Activated naive CD4-positive, alpha-beta T cell (primary cell): Measurements from ENCODE around the gene METTL2B.
"Not testable (repeated sequence)": the region's sequence is repeated elsewhere in the genome, so short reads cannot be mapped to it uniquely, and the experiment has no call there.

ENCODE experiments used
- DNase-seq, 4 experiments: peaks; one replicate each; lab custom pipeline; 2025; lab: John Stamatoyannopoulos, UW

The METTL2B gene

DNA sequence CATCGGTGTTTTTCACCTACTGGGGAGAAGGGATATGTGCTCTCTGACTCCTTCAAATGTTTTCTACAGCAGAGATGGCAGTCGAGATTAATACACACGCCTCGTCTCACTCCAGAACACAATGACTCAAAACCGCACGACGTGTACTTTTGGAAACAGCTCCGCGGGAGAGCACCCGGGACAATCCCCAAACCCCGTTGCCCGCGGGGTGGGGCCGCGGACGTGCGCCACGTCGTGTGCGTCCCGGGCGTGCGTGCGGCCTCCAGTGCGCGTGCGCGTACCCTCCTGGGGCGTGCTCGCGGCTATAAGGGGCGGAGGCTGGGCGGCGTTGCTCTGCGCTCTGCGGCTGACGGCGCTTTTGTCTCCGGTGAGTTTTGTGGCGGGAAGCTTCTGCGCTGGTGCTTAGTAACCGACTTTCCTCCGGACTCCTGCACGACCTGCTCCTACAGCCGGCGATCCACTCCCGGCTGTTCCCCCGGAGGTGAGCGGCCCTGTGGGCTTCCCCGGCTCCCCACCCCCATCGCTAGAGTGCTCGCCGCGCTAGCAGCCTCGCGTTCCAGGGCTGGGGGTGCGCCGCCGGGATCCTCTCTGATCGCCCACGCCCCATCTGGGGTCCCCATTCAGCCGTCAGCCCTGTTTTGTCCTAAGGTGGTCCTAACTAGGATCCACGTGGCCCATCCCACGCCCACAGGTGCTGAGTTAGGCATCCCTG lies 20.8 kb upstream of the METTL2B start, which contains the start of gene HILPDA:
HILPDA (plus strand) TSS at position 336 of the 712 bp plus-strand sequence. CDS start 1,391 bp downstream, outside the sequence.
- peak; percentile 73 to 90 (median 82) for DNase-seq

DNA sequence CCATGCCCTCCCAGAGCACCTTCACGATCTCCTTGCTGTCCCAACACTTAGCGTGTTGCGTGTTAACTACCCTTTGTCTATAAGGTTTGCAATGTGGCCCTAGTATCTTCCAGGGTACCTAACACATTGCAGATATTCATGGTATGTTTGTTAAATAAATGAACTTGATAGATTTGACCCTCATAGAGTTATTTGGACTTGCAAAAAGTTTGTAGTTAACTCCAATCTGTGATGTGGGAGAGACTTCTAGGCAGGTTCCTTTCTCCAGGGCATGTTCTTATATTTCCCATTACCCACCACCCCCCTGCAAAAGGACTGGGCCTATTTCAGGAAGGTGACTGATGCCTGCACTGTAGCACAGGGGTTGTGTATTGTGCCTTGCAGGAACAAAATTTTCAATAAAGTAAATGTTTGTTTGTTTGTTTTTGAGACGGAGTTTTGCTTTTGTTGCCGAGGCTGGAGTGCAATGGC lies 20.3 kb upstream of the METTL2B start:
- DNase-seq: no peak

DNA sequence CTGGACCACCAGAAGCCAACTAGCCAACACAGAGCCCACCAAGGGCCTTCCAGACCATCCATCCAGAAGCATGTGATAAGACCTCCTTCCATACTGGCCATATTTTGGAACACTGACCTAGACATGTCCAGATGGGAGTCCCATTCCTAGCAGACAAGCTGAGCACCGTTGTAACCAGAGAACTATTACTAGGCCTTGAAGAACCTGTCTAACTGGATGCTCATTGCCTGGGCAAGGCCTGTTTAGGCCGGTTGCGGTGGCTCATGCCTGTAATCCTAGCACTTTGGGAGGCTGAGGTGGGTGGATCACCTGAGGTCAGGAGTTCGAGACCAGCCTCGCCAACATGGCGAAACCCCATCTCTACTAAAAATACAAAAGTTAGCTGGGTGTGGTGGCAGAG lies 19.2 kb upstream of the METTL2B start:
- DNase-seq: not testable (repeated sequence)

DNA sequence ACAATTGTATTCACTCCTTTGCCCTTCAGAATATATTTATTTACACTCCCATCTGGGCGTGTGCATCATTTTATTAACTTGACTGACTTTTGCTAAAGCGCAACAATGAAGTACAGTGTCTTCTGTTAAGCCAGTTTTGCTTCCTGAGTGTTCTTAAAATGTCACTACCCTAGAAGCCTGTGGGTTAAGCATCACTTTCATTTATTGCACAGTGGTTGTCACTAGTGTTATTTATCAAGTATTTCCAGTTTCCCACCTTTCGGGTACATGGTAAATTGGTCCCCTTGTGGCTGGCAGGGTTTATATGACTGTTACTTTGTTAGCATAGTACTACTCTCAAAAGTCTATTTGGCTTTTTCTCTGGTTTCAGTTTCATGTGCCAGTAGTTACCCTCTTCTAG lies 17.6 kb upstream of the METTL2B start:
- no peak for DNase-seq

DNA sequence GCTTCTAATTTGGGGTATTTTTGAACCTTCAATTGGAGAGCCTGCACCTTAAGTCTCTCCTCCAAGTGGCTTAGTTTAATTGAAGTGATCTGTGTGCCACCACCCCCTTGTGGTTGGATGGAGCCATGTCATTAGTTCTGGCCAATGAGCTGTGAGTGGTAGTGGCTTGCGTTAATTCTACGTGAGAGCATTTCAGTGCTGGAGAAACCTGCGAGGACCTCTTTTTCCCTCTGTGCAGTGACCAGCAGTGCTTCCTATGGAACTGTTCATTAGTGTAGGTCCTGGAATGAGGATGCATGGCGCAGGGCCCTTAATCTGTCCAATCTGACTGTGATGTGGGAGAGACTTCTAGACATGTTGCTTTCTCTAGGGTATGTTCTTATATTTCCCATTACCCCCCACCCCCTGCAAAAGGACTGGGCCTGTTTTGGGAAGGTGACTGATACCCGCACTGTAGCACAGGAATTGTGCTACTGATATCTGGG lies 17.1 kb upstream of the METTL2B start:
- peak; percentile 5 to 42 (median 15) for DNase-seq

DNA sequence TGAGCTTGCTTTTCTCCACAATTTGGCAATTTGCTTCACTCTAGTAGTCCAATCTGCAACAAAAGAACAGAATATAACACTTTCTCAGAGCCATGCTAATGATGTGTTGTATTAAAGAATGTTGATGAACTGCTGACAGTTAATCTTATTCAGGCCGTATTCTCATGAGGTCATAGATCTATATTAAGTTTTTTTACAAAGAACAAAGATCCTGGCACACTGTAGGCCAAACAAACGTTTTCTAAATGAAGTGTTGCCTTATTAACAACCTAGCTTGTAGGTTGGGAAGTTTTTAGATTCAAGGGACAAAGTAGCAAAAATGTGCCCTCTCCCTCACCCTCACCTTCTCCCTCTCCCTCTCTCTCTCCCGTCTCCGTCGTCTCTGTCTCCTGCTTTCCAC lies 14.1 kb upstream of the METTL2B start:
- DNase-seq: no peak

DNA sequence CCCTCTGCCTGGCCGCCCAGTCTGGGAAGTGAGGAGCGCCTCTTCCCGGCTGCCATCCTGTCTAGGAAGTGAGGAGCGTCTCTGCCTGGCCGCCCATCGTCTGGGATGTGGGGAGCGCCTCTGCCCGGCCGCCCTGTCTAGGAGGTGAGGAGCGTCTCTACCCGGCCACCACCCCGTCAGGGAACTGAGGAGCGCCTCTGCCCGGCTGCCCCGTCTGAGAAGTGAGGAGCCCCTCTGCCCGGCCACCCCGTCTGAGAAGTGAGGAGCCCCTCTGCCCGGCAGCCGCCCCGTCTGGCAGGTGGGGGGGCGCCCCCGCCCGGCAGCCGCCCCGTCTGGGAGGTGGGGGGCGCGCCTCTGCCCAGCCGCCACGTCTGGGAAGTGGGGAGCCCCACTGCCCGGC lies 13.2 kb upstream of the METTL2B start:
- DNase-seq: not testable (repeated sequence)

DNA sequence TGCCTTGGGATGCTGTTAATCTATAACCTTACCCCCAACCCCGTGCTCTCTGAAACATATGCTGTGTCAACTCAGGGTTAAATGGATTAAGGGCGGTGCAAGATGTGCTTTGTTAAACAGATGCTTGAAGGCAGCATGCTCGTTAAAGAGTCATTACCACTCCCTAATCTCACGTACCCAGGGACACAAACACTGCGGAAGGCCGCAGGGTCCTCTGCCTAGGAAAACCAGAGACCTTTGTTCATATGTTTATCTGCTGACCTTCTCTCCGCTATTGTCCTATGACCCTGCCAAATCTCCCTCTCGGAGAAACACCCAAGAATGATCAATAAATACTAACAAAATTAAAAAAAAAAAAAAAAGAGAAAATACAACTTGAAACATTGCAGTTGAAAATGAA lies 12.6 kb upstream of the METTL2B start:
- not testable (repeated sequence) for DNase-seq

DNA sequence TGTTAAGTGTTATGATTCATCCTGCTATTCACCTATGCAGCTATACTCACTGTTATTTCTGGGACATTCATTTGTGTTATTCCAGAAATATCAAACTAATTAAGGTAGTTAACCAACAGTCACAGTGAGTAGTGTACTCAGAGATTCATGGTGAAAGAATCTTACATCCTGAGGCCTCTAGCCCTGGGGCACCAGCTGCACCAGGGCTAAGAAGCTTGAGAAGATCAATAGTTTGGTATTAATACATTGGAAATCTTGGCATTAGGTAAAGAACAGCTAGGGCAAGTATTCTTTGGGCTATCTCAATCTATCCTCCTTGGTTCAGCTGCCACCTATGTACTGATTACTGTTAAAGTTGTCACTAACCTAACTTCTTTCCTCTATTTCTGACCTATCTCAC lies 9.7 kb upstream of the METTL2B start:
- DNase-seq: not testable (repeated sequence)

DNA sequence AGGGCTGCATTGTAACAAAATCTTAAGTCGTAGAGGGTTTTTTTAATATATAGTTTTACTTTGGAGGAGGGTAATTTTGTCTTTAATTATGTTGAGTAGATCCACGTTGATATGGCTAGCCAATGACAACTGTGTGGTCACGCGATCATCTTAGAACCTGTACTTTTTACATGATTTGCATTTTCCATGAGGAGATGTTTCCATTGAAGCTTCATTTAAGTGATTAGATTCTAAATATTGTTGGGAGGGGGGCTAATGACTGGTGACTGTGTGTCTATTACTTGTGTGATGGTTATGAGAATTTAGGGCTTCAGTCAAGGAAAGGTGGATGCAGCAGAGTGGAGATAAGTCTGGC lies 765 bp downstream of the METTL2B start:
- DNase-seq: not testable (repeated sequence)

DNA sequence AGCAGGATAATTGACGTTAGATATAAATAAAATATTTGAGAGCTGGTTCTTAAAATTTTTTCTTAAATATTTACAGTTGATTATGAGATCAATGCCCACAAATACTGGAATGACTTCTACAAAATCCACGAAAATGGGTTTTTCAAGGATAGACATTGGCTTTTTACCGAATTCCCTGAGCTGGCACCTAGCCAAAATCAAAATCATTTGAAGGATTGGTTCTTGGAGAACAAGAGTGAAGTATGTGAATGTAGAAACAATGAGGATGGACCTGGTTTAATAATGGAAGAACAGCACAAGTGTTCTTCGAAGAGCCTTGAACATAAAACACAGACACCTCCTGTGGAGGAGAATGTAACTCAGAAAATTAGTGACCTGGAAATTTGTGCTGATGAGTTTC lies 2.5 kb downstream of the METTL2B start:
- not testable (repeated sequence) for DNase-seq

DNA sequence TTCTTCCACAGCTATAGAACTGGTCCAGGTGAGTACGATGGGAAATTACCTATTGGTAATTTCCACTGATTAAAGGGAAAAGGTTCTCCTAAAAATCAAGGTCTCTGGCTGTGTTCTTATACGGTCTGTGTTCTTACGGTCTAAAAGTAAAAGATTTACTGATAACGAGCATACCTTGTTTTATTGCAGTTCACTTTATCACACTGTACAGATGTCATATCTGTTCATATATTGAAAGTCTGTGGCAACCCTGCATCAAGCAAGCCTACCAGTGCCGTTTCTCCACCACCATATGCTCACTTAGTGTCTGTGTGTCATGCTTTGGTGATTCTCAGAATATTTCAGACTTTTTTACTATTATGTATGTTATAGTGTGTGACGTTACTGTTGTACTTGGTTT lies 11.6 kb downstream of the METTL2B start:
- not testable (repeated sequence) for DNase-seq

DNA sequence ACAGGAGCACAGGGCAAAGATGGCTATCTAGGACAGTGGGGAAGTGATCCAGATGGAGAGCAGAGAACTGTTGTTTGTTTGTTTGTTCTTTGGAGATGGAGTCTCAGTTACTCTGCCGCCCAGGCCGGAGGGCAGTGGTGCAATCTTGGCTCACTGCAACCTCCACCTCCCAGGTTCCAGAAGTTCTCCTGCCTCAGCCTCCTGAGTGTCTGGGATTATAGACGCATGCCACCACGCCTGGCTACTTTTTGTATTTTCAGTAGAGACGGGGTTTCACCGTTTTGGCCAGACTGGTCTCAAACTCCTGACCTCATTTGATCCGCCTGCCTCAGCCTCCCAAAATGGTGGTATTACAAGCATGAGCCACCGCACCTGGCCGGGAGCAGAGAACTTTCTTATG lies 20.9 kb downstream of the METTL2B start:
- no peak for DNase-seq

DNA sequence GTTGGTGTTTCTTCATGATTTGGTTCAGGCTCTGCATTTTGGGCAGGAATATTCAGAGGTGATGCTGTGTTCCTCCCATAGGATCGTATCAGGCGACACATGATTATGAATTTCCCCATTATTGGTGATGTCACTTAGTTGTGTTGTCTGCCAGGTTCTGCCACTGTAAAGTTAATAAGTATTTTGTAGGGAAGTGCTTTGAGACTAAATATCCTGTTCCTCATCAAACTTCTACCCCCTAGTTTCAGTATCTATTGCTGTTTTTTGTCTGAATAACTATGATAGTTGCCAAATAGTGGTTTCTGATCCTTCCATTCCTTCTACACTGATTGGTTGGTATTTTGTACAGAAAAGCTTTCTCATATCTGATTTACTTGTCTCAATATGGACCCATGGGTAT lies 28.9 kb downstream of the METTL2B start:
- not testable (repeated sequence) for DNase-seq

DNA sequence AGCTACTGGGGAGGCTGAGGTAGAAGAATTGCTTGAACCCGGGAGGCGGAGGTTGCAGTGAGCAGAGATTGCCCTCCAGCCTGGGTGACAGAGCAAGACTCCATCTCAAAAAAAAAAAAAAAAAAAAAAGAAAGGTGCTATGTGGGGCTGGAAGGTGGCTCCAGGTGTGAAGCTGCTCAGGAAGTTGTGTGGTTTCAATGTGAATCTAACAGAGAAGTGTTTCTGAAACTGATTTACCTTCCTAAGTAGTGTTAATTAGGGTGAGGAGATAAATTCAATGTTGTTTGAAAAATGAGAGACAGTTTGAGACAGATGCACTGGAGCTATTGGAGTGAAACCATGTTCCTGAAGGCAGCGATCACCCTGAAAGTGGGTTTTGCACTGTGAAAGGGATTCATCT lies 30.3 kb downstream of the METTL2B start:
- not testable (repeated sequence) for DNase-seq

DNA sequence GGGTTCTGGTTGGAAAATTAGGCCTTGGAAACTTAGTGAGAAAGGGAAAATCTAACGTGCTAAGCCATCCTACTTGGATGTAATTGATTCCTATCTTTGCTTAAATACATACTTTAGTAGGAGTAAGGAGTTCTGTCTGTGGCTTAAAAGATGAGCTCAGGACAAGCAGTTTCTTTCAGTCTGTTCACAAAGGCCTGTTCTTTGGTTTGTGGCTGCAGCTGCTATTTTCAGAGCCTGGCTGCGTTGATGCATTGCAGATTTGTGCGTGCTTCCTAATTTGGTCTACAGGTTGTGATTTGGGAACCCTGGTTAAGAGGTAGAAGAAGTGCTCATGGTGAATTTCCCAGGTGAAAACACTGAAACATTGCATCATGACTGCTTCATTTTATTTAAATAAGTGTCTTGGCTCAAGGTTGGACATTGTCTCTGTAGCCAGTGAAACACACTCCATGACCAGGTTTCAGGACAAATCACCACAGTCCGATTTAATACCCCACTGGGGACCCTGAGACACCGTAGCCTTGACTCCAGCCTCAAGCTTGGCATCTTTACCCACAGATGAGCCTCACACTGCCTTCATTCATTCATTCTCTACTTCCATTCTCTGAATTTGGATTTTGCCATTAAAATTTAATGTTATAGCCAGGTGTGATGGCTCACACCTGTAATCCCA lies 30.9 kb downstream of the METTL2B start:
- DNase-seq: not testable (repeated sequence)

DNA sequence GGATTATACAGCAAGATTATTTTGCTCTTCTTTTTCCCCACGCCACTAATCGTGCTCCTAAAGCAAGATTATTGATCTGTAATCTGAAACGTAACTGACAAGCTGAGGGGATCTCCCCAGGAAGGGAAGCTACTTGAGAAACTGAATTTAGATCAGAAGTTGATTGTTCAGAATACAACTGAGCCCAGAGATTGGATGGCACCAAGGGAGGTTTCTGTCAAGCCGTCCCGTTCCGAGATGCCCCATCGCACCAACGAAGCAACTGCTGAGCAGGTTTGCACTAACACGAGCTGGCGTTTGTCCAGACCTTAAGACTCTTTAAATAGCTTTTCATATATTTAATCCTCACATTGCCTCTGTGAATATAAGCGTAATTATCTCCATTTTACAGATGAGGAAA lies 35.1 kb downstream of the METTL2B start:
- DNase-seq: not testable (repeated sequence)

DNA sequence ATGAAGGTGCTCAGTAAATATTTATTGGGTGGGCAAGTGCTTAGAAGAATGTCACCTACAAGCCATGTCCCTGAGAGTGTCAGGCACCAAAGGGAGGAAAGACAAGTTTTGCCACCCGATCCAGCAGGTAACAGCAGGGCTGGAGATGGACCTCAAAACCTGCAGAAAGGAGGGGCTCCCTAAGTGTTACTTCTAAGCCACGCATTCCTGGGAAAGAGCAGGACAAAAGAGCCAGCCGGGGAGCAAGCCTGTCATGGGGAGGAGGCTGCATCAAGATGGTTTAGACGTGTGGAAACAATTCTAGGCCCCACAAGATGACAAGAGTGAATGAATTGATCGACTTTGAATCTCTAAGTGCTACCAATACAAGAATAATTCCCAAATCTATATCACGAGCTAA lies 38.7 kb downstream of the METTL2B start:
- DNase-seq: not testable (repeated sequence)

DNA sequence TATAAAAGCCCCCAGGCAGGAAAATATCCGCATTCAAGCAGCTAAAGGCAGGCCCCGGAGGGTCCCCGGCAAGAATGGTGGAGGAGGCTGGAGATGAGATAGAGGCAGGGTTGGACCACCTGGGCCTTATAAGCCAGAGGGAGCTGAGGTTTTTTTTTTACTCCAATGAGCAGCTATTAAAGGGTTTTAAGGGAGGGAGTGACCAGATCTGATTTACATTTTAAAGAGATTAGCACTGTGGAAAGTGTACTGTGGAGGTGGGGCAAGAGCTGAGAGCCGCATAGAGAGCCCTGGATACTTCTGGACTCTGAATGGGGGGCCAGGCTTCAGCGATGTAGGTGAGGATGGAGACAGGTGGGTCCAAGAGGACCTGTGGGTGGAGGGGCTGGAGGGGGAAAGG lies 40.5 kb downstream of the METTL2B start:
- not testable (repeated sequence) for DNase-seq

DNA sequence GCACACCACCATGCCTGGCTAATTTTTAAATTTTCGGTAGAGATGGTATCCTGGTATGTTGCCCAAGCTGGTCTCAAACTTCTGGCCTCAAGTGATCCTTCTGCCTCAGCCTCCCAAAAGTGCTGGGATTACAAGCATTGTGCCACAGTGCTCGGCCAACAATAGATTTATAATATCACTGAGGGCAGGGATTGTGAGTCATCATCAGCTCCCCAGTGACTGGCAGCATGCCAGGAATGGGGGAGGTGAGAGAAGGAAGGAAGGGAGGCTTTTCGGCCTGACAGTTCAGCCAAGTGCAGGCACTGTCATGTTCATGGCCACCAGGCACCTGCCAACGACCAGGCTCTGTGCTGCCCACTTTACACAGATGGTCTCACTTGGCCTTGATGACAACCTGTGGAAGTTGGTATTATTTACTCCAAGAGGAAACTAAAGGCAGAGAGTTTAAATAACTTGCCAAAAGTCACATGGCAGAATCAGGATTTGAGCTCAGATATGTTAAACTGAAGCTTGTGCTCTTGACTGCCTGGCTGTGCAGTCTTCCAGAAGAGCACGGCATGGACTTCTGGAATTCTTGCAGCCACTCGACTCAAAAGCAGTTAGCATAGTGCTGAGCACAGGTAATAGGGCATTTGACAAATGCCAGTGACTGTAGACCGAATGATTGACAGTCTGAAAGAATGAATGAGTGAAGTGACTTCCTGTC lies 46.8 kb downstream of the METTL2B start:
- DNase-seq: peak; percentile 11 to 73 (median 48)

DNA sequence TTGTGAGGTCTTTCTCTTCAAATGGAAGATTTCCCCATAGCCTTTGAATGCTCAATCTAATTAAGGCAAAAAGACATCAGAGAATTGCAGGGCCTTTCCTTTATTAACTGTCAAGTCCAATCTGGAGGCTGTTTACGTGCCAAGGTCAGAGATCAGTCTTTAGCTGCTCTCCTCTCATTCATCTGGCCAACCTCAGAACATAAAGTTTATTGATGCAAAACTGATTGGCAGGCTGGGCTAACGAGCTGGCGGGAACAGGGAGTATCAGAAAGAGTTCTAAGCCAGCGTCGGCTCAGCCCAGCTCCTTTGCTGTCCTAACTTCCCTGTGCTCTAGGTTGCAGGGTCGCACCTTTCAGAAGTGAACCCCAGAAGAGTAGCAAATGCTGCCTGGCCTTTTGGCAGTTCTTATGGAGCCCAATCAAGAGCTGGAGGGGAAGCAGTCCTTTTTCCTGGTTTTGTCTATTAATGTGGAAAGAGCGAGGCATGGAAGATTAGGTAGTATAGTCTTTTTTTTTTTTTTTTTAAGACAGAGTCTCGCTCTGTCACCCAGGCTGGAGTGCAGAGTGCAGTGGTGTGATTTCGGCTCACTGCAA lies 47.5 kb downstream of the METTL2B start:
- not testable (repeated sequence) for DNase-seq

DNA sequence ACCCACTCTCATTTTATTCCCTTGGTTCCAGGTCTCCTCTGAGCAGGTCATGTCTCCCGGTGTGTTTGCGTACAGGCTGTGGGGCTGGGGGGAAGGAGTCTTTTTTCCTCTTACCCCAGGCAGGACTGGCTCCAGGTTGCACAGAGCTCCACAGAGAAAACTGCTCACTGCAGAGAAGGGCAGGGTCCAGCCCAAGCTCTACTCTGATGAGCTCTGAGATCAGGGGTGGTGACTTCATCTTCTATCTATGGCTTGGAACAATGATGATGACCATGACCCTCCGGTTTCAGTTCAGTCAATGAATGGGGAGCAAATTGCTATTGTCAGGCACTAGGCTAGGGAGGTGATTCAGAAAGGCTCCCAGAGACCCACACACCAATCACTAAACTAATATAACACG lies 49.0 kb downstream of the METTL2B start:
- not testable (repeated sequence) for DNase-seq
